ENCODE data around the gene ISOC1. TPM values are rescaled to one million over a fixed set of nuclear protein-coding genes. Genes with fewer than 3 reads are reported as not detected.

The ISOC1 gene
- polyA plus RNA-seq, 3 donors: 42.3 to 48.0 (median 42.7) TPM

GRCh38 chr5:129094924-129095899, 663 bp downstream of the ISOC1 start:
- DNase-seq (ENCODE audit: low read depth in 3 of 3, low spot score in 2 of 3): peak; percentile 29 to 44 (median 34)

- DNase-seq (ENCODE audit: low read depth in 3 of 3, low spot score in 2 of 3): no peak
These were observed 1.9 kb downstream of the ISOC1 start for GRCh38 chr5:129096382-129096991.

GRCh38 chr5:129097498-129098296, 3.1 kb downstream of the ISOC1 start:
- DNase-seq (ENCODE audit: low read depth in 3 of 3, low spot score in 2 of 3): no peak

GRCh38 chr5:129098488-129099183, 4.1 kb downstream of the ISOC1 start:
- DNase-seq (ENCODE audit: low read depth in 3 of 3, low spot score in 2 of 3): no peak

- DNase-seq (ENCODE audit: low read depth in 3 of 3, low spot score in 2 of 3): no peak
These were observed 4.6 kb downstream of the ISOC1 start for GRCh38 chr5:129099184-129099569.

- DNase-seq (ENCODE audit: low read depth in 3 of 3, low spot score in 2 of 3): no peak
These were observed 7.2 kb downstream of the ISOC1 start for GRCh38 chr5:129101794-129102193.

- no peak for DNase-seq (ENCODE audit: low read depth in 3 of 3, low spot score in 2 of 3)
These were observed 8.8 kb downstream of the ISOC1 start for GRCh38 chr5:129103397-129103796.

GRCh38 chr5:129104915-129105455, 10.4 kb downstream of the ISOC1 start:
- no peak for DNase-seq (ENCODE audit: low read depth in 3 of 3, low spot score in 2 of 3)

GRCh38 chr5:129107637-129108036, 13.1 kb downstream of the ISOC1 start:
- no peak for DNase-seq (ENCODE audit: low read depth in 3 of 3, low spot score in 2 of 3)

- no peak for DNase-seq (ENCODE audit: low read depth in 3 of 3, low spot score in 2 of 3)
These were observed 16.2 kb downstream of the ISOC1 start for GRCh38 chr5:129110742-129111141.

- no peak for DNase-seq (ENCODE audit: low read depth in 3 of 3, low spot score in 2 of 3)
These were observed 16.8 kb downstream of the ISOC1 start for GRCh38 chr5:129111351-129111750.

GRCh38 chr5:129112295-129112694, 17.7 kb downstream of the ISOC1 start:
- DNase-seq (ENCODE audit: low read depth in 3 of 3, low spot score in 2 of 3): no peak

- no peak for DNase-seq (ENCODE audit: low read depth in 3 of 3, low spot score in 2 of 3)
These were observed 19.3 kb downstream of the ISOC1 start for GRCh38 chr5:129113867-129114266.

GRCh38 chr5:129114539-129115193, 20.1 kb downstream of the ISOC1 start:
- DNase-seq (ENCODE audit: low read depth in 3 of 3, low spot score in 2 of 3): no peak

- no peak for DNase-seq (ENCODE audit: low read depth in 3 of 3, low spot score in 2 of 3)
These were observed 21.1 kb downstream of the ISOC1 start for GRCh38 chr5:129115680-129116079.

GRCh38 chr5:129116797-129117196, 22.2 kb downstream of the ISOC1 start:
- no peak for DNase-seq (ENCODE audit: low read depth in 3 of 3, low spot score in 2 of 3)

GRCh38 chr5:129118405-129118804, 23.9 kb downstream of the ISOC1 start:
- DNase-seq (ENCODE audit: low read depth in 3 of 3, low spot score in 2 of 3): no peak

- no peak for DNase-seq (ENCODE audit: low read depth in 3 of 3, low spot score in 2 of 3)
These were observed 24.3 kb downstream of the ISOC1 start for GRCh38 chr5:129118826-129119225.

GRCh38 chr5:129120158-129120581, 25.6 kb downstream of the ISOC1 start:
- no peak for DNase-seq (ENCODE audit: low read depth in 3 of 3, low spot score in 2 of 3)

- DNase-seq (ENCODE audit: low read depth in 3 of 3, low spot score in 2 of 3): no peak
These were observed 28.0 kb downstream of the ISOC1 start for GRCh38 chr5:129122560-129122959.
